ENCODE results near the gene AFF4.

- no peak for TF ChIP-seq POLR2A (IDR thresholded peaks at IDR 0.05)
- TF ChIP-seq, protein P1, sequence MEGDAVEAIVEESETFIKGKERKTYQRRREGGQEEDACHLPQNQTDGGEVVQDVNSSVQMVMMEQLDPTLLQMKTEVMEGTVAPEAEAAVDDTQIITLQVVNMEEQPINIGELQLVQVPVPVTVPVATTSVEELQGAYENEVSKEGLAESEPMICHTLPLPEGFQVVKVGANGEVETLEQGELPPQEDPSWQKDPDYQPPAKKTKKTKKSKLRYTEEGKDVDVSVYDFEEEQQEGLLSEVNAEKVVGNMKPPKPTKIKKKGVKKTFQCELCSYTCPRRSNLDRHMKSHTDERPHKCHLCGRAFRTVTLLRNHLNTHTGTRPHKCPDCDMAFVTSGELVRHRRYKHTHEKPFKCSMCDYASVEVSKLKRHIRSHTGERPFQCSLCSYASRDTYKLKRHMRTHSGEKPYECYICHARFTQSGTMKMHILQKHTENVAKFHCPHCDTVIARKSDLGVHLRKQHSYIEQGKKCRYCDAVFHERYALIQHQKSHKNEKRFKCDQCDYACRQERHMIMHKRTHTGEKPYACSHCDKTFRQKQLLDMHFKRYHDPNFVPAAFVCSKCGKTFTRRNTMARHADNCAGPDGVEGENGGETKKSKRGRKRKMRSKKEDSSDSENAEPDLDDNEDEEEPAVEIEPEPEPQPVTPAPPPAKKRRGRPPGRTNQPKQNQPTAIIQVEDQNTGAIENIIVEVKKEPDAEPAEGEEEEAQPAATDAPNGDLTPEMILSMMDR (IDR thresholded peaks at IDR 0.05 in 4 of 5, conservative IDR thresholded peaks at IDR 0.05 in 1 of 5): no peak
These were observed 124.7 kb downstream of the AFF4 start for GRCh38 chr5:132838516-132839282.
